ENCODE data around the gene SPATA20. TPM values are rescaled to one million over a fixed set of nuclear protein-coding genes. Genes with fewer than 3 reads are reported as not detected.

Gene SPATA20
- total RNA-seq, 1 donor from 2014 or later = 463 TPM

- intact Hi-C loops (cut with DNase I) = no loop called here
- Histone ChIP-seq H3K4me3 (no peak overlapping the region), H3K4me1 (no peaks in the 10 kb centered on the region), H3K9me3 (no peaks in the 10 kb centered on the region), H3K27ac (no peak overlapping the region), H3K27me3 (no peaks in the 10 kb centered on the region), H3K36me3 (no peaks in the 10 kb centered on the region)
- TF ChIP-seq CTCF (IDR thresholded peaks at IDR 0.05) = no peak
- no peak for DNase-seq (ENCODE audit: low spot score in 2 of 2)
Measured at GRCh38 chr17:50517504-50518383, 29.2 kb upstream of the SPATA20 start.

- intact Hi-C loops (cut with DNase I) = no loop called here
- no peaks in the 10 kb centered on the region for H3K9me3 ChIP-seq
- no peak overlapping the region for H3K27ac ChIP-seq
- no peaks in the 10 kb centered on the region for H3K4me1 ChIP-seq
- no peaks in the 10 kb centered on the region for H3K27me3 ChIP-seq
- DNase-seq (ENCODE audit: low spot score in 2 of 2) = no peak
- H3K36me3 ChIP-seq = no peaks in the 10 kb centered on the region
- no peak overlapping the region for H3K4me3 ChIP-seq
- no peak for TF ChIP-seq CTCF (IDR thresholded peaks at IDR 0.05)
Measured at GRCh38 chr17:50518384-50519023, 28.5 kb upstream of the SPATA20 start.

GRCh38 chr17:50519141-50519834 lies 27.7 kb upstream of the SPATA20 start:
- TF ChIP-seq CTCF (IDR thresholded peaks at IDR 0.05) = no peak
- intact Hi-C loops (cut with DNase I) = no loop called here
- H3K27ac ChIP-seq = no peak overlapping the region
- H3K4me1 ChIP-seq = no peaks in the 10 kb centered on the region
- H3K4me3 ChIP-seq = no peak overlapping the region
- H3K36me3 ChIP-seq = no peaks in the 10 kb centered on the region
- DNase-seq (ENCODE audit: low spot score in 2 of 2) = no peak
- H3K9me3 ChIP-seq = no peaks in the 10 kb centered on the region
- no peaks in the 10 kb centered on the region for H3K27me3 ChIP-seq

GRCh38 chr17:50520483-50520882 lies 26.5 kb upstream of the SPATA20 start:
- TF ChIP-seq CTCF (IDR thresholded peaks at IDR 0.05) = no peak
- H3K27ac ChIP-seq = no peak overlapping the region
- no peak overlapping the region for H3K4me3 ChIP-seq
- intact Hi-C loops (cut with DNase I) = no loop called here
- no peaks in the 10 kb centered on the region for H3K27me3 ChIP-seq
- no peak for DNase-seq (ENCODE audit: low spot score in 2 of 2)
- H3K36me3 ChIP-seq = no peaks in the 10 kb centered on the region
- no peaks in the 10 kb centered on the region for H3K9me3 ChIP-seq
- H3K4me1 ChIP-seq = no peaks in the 10 kb centered on the region

DNA sequence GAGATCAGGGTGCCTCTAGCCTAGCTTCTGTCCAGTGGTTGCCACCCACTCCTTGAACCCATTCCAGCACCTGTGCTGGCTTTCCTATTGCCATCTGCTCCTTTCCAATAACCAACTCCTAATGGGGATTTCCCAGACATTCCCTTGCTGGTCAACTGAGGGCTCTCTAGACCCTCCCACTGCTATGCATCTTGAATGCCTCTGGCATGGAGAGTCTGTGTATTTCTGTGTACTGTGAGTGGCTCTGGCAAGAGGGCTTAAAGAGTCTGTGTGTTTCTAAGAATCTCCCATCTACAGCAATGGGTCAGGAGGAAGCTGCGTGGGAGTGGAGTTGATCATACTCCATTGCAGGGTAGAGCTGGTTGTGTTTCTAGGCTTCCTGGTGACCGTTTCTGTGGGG lies 25.5 kb upstream of the SPATA20 start:
- DNase-seq (ENCODE audit: low spot score in 2 of 2) = no peak
- Histone ChIP-seq H3K4me1 (no peaks in the 10 kb centered on the region), H3K27me3 (no peaks in the 10 kb centered on the region), H3K4me3 (no peak overlapping the region), H3K27ac (no peak overlapping the region), H3K9me3 (no peaks in the 10 kb centered on the region), H3K36me3 (no peaks in the 10 kb centered on the region)
- TF ChIP-seq CTCF (IDR thresholded peaks at IDR 0.05) = no peak
- intact Hi-C loops (cut with DNase I) = no loop called here
